DOHH2 (cell line): ENCODE measurements around the gene HOXA9.

ENCODE experiments used
- H3F3A ChIP-seq: fragments of 200-600 bp; sonication (generic), shearing (Covaris generic); 2 replicates; pipeline ENCODE4 v1.6.0; 2016; ENCODE audit warnings: antibody characterized with exemption, mild to moderate bottlenecking; ENCODE audit not compliant: control insufficient read depth, insufficient read depth
- H3K27ac ChIP-seq: fragments of 200-600 bp; sonication (generic); 2 replicates; pipeline ENCODE4 v1.5.1; 2014; ENCODE audit warnings: low read depth, mild to moderate bottlenecking, low read length, moderate library complexity
- H3K27me3 ChIP-seq: fragments of 200-600 bp; sonication (generic); 2 replicates; pipeline ENCODE4 v1.6.1; 2014; ENCODE audit warnings: mild to moderate bottlenecking, low read length, mixed read lengths; ENCODE audit not compliant: control insufficient read depth
- H3K36me3 ChIP-seq: fragments of 200-600 bp; sonication (generic); 2 replicates; pipeline ENCODE4 v1.6.1; 2014; ENCODE audit warnings: mild to moderate bottlenecking, low read length, moderate library complexity, mixed read lengths; ENCODE audit not compliant: control insufficient read depth
- H3K4me1 ChIP-seq: fragments of 200-600 bp; sonication (generic); 2 replicates; pipeline ENCODE4 v1.6.1; 2014; ENCODE audit warnings: mild to moderate bottlenecking, low read length, mixed read lengths; ENCODE audit not compliant: control insufficient read depth
- H3K4me2 ChIP-seq: fragments of 200-600 bp; sonication (generic); 2 replicates; pipeline ENCODE4 v1.6.0; 2014; ENCODE audit warnings: mild to moderate bottlenecking, low read length, moderate library complexity
- H3K4me3 ChIP-seq: fragments of 200-600 bp; sonication (generic); 2 replicates; pipeline ENCODE4 v1.5.1; 2014; ENCODE audit warnings: mild to moderate bottlenecking, low read length, mixed read lengths
- H3K79me2 ChIP-seq: fragments of 200-600 bp; sonication (generic); 2 replicates; pipeline ENCODE4 v1.6.1; 2014; ENCODE audit warnings: mild to moderate bottlenecking, low read length, mixed read lengths; ENCODE audit not compliant: control insufficient read depth
- H3K9me2 ChIP-seq: fragments of 200-600 bp; sonication (generic); replicated peaks from 2 replicates; pipeline ENCODE4 v1.6.1; 2014; ENCODE audit warnings: mild to moderate bottlenecking, low read length, mixed read lengths; ENCODE audit not compliant: control insufficient read depth
- H3K9me3 ChIP-seq: fragments of 200-600 bp; sonication (generic); 2 replicates; pipeline ENCODE4 v1.6.1; 2014; ENCODE audit warnings: antibody characterized with exemption, low read length, mixed read lengths; ENCODE audit not compliant: control insufficient read depth, insufficient read depth
- H4K20me1 ChIP-seq: fragments of 200-600 bp; sonication (generic); 2 replicates; pipeline ENCODE4 v1.6.0; 2014; ENCODE audit warnings: low read depth, mild to moderate bottlenecking, antibody characterized with exemption, low read length, moderate library complexity; ENCODE audit not compliant: control insufficient read depth, insufficient read depth
- CTCF ChIP-seq: fragments of 200-600 bp; sonication (generic); IDR thresholded peaks from one replicate; pipeline ENCODE4 v1.5.1; 2014; ENCODE audit warnings: antibody characterized with exemption, mild to moderate bottlenecking, low read depth, low read length; ENCODE audit not compliant: poor library complexity, severe bottlenecking
- EZH2phosphoT487 ChIP-seq: fragments of 200-600 bp; sonication (generic); IDR thresholded peaks from 2 replicates; pipeline ENCODE4 v1.6.1; 2017; ENCODE audit warnings: borderline replicate concordance, mild to moderate bottlenecking, antibody characterized with exemption, low read length, moderate library complexity, mixed read lengths

HOXA9 gene

GRCh38 chr7:27176962-27177794 lies 11.8 kb upstream of the HOXA9 start:
- Histone ChIP-seq H3K9me2 (no peaks in the 10 kb centered on the region), H3K27ac (no peak overlapping the region), H3F3A (no peaks in the 10 kb centered on the region), H3K4me3 (no peak overlapping the region), H3K36me3 (no peaks in the 10 kb centered on the region), H3K9me3 (no peaks in the 10 kb centered on the region), H3K4me2 (no peak overlapping the region), H3K27me3 (peaks cover 50% of the 10 kb centered on the region), H3K79me2 (no peaks in the 10 kb centered on the region), H4K20me1 (no peaks in the 10 kb centered on the region), H3K4me1 (peaks cover 20% of the 10 kb centered on the region)
- TF ChIP-seq EZH2phosphoT487 = no peak
- TF ChIP-seq CTCF = no peak

DNA sequence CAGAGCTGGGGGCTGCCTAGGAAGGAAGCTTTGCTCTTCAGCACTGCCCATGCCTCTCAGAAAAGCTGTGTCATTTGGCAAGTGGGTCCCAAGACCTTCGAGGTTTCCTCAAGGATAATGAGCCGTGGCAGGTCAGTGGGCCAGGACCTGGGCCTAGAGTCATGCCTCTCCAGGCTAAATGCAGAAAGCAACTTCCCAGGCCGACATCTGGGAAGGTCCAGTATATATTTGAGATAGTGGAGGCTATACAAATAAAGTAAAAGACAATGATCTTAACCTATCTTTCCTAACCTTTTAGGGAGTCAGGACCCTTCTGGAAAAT lies 11.1 kb upstream of the HOXA9 start:
- H3K36me3 ChIP-seq = no peaks in the 10 kb centered on the region
- H3K27me3 ChIP-seq = peaks cover 51% of the 10 kb centered on the region
- no peak overlapping the region for H3K4me2 ChIP-seq
- H3F3A ChIP-seq = no peaks in the 10 kb centered on the region
- H3K27ac ChIP-seq = no peak overlapping the region
- no peaks in the 10 kb centered on the region for H3K9me2 ChIP-seq
- TF ChIP-seq EZH2phosphoT487 (no peak), CTCF (no peak)
- H3K9me3 ChIP-seq = no peaks in the 10 kb centered on the region
- H3K79me2 ChIP-seq = no peaks in the 10 kb centered on the region
- no peaks in the 10 kb centered on the region for H4K20me1 ChIP-seq
- H3K4me3 ChIP-seq = no peak overlapping the region
- H3K4me1 ChIP-seq = peaks cover 20% of the 10 kb centered on the region

GRCh38 chr7:27175626-27176523 lies 10.5 kb upstream of the HOXA9 start:
- no peaks in the 10 kb centered on the region for H3K79me2 ChIP-seq
- H3K4me3 ChIP-seq = no peak overlapping the region
- H3K36me3 ChIP-seq = no peaks in the 10 kb centered on the region
- peaks cover under 1% of the 10 kb centered on the region; the same call in 1 of the 2 replicates for H4K20me1 ChIP-seq
- TF ChIP-seq CTCF = no peak
- H3K4me2 ChIP-seq = no peak overlapping the region
- no peaks in the 10 kb centered on the region for H3K9me3 ChIP-seq
- H3F3A ChIP-seq = peaks cover 3% of the 10 kb centered on the region; the same call in 1 of the 2 replicates
- peaks cover 20% of the 10 kb centered on the region for H3K4me1 ChIP-seq
- H3K9me2 ChIP-seq = no peaks in the 10 kb centered on the region
- peaks cover 53% of the 10 kb centered on the region for H3K27me3 ChIP-seq
- no peak overlapping the region for H3K27ac ChIP-seq
